Calu3 (cell line): Measurements from ENCODE around the gene ARHGAP24. TPM values are rescaled to one million over a fixed set of nuclear protein-coding genes. Genes with fewer than 3 reads are reported as not detected.
A peak's percentile ranks its signal among the peaks of the same experiment; 100 is the strongest.
"Not testable (repeated sequence)": the region's sequence is repeated elsewhere in the genome, so short reads cannot be mapped to it uniquely, and the experiment has no call there.

ENCODE experiments used
- BruUV-seq: library from RNA; stranded (reverse); fragments of 400-500 nt; replicated peaks from 2 replicates; lab custom pipeline; 2021; lab: Mats Ljungman, UMichigan
- CTCF ChIA-PET: fragments of 300-600 bp; sonication (Branson Sonifier 250); formaldehyde crosslinking; loops from one replicate; lab custom pipeline; 2022; ENCODE audit warnings: antibody characterized with exemption; lab: Charles Lee
- DNase-seq: peaks from one replicate; pipeline ENCODE4 v3.0.0; 2022
- H3K27ac Mint-ChIP-seq: one replicate; pipeline ENCODE4 v1.8.0; 2022; ENCODE audit warnings: mixed read lengths; ENCODE audit not compliant: unreplicated experiment
- H3K27me3 Mint-ChIP-seq: one replicate; pipeline ENCODE4 v1.8.0; 2022; ENCODE audit warnings: mixed read lengths; ENCODE audit not compliant: unreplicated experiment
- H3K36me3 Mint-ChIP-seq: one replicate; pipeline ENCODE4 v1.8.0; 2022; ENCODE audit warnings: mild to moderate bottlenecking, moderate library complexity, mixed read lengths; ENCODE audit not compliant: insufficient read depth, unreplicated experiment
- H3K4me1 Mint-ChIP-seq: one replicate; pipeline ENCODE4 v1.8.0; 2022; ENCODE audit warnings: mild to moderate bottlenecking, low read depth, mixed read lengths; ENCODE audit not compliant: unreplicated experiment
- H3K4me3 Mint-ChIP-seq: one replicate; pipeline ENCODE4 v1.8.0; 2022; ENCODE audit warnings: mild to moderate bottlenecking, low read depth, moderate library complexity, mixed read lengths; ENCODE audit not compliant: unreplicated experiment
- H3K9me3 Mint-ChIP-seq: one replicate; pipeline ENCODE4 v1.8.0; 2022; ENCODE audit warnings: low read depth, mixed read lengths; ENCODE audit not compliant: unreplicated experiment
- CTCF ChIP-seq: fragments of 200-600 bp; IDR thresholded peaks from one replicate; pipeline ENCODE4 v1.8.0; 2022; ENCODE audit warnings: antibody characterized with exemption; ENCODE audit not compliant: unreplicated experiment
- intact Hi-C: fragments of 100-400 bp; cut with micrococcal nuclease; formaldehyde crosslinking; loops from one replicate; pipeline ENCODE4 v1.10.0; 2022; ENCODE audit not compliant: unreplicated experiment
- total RNA-seq: library from RNA; stranded (reverse); gene quantifications from 2 replicates; pipeline ENCODE4 v1.2.3, GENCODE V29; 2022

Gene ARHGAP24
- total RNA-seq, 1 experiment from 2014 or later: 10.2 TPM

- CTCF ChIA-PET: no interaction called here
- intact Hi-C loops: no loop called here
- no peak overlapping the region for H3K27ac Mint-ChIP-seq
- peaks cover 8% of the 10 kb centered on the region for H3K4me1 Mint-ChIP-seq
- H3K9me3 Mint-ChIP-seq: no peaks in the 10 kb centered on the region
- H3K27me3 Mint-ChIP-seq: no peaks in the 10 kb centered on the region
- TF ChIP-seq CTCF: no peak
- BruUV-seq: no TSS peak
- no peak overlapping the region for H3K4me3 Mint-ChIP-seq
- H3K36me3 Mint-ChIP-seq: no peaks in the 10 kb centered on the region
- DNase-seq: no peak
Observed at GRCh38 chr4:85818700-85819099, 343.8 kb downstream of the ARHGAP24 start.

- intact Hi-C loops, BruUV-seq, DNase-seq, H3K27ac Mint-ChIP-seq, H3K36me3 Mint-ChIP-seq, H3K27me3 Mint-ChIP-seq, CTCF ChIA-PET, H3K4me3 Mint-ChIP-seq, H3K9me3 Mint-ChIP-seq: not testable (repeated sequence)
- H3K4me1 Mint-ChIP-seq: peaks cover 21% of the 10 kb centered on the region
Observed at GRCh38 chr4:85820101-85820500, 345.2 kb downstream of the ARHGAP24 start.

GRCh38 chr4:85821688-85822455 lies 346.9 kb downstream of the ARHGAP24 start:
- H3K27me3 Mint-ChIP-seq: no peaks in the 10 kb centered on the region
- TF ChIP-seq CTCF: no peak
- intact Hi-C loops: no loop called here
- H3K4me3 Mint-ChIP-seq: no peak overlapping the region
- no peaks in the 10 kb centered on the region for H3K36me3 Mint-ChIP-seq
- no TSS peak for BruUV-seq
- H3K9me3 Mint-ChIP-seq: no peaks in the 10 kb centered on the region
- H3K27ac Mint-ChIP-seq: no peak overlapping the region
- CTCF ChIA-PET: no interaction called here
- peaks cover 30% of the 10 kb centered on the region for H3K4me1 Mint-ChIP-seq
- DNase-seq: no peak

GRCh38 chr4:85823295-85823694 lies 348.3 kb downstream of the ARHGAP24 start:
- peaks cover 13% of the 10 kb centered on the region for H3K36me3 Mint-ChIP-seq
- intact Hi-C loops: no loop called here
- no peak for TF ChIP-seq CTCF
- CTCF ChIA-PET: interaction anchor here (0.7 kb wide), 1 partner anchor 20 kb away, joined by 3 read pairs; no protein-coding TSS in a partner anchor
- H3K27me3 Mint-ChIP-seq: no peaks in the 10 kb centered on the region
- no peak for DNase-seq
- no TSS peak for BruUV-seq
- H3K9me3 Mint-ChIP-seq: no peaks in the 10 kb centered on the region
- H3K4me3 Mint-ChIP-seq: no peak overlapping the region
- H3K27ac Mint-ChIP-seq: peak overlapping the region; percentile 50
- H3K4me1 Mint-ChIP-seq: peaks cover 30% of the 10 kb centered on the region
